ENCODE data around the gene ALG14.
"Not testable (repeated sequence)": the region's sequence is repeated elsewhere in the genome, so short reads cannot be mapped to it uniquely, and the experiment has no call there.

ALG14 gene, protein sequence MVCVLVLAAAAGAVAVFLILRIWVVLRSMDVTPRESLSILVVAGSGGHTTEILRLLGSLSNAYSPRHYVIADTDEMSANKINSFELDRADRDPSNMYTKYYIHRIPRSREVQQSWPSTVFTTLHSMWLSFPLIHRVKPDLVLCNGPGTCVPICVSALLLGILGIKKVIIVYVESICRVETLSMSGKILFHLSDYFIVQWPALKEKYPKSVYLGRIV
- total RNA-seq, result 0.97 to 2.9 reads per million in 2 donors

DNA sequence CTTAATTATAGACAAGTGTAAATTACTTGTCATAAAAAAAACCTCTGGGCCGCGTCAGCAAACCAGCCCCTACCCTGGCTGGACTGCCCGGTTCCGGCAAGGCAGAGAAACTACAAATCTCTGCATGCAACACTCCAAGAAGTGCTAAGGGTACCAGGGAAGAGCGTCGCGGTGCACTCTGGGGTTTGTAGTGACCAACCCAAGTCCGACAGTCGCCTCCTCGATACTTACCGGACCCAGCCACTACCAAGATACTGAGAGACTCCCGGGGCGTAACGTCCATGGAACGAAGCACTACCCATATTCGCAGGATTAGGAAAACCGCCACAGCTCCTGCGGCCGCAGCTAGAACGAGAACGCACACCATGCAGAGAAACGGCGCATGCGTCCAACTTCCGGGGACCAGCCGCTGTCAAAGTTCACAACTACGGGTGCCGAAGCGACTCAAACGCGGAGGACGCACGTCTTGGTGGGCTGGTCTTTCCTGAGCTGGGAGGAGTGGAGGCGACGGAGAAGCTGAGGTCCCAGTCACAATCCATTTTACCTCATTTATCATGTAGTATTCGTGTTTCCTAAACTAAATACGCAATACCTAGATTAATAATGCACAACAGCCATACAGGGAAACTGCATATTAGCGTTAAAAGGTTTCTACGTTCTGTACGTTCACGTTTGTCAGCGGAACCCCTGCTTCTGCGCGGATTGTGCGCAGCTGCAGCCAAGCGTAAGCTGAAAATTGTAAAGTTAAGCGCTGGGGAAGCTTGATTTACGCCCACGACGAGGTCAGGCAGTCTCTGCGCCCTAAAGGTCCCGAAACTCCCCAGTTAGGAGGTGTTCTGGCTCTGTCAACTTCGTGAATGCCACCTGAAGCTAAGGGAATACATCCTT lies at the start of gene ALG14:
Gene ALG14, minus strand, starts transcription at position 420 of the 888 bp plus-strand sequence. Its CDS starts 53 bp downstream, at position 367.
- DNase-seq, result peak; percentile 91

DNA sequence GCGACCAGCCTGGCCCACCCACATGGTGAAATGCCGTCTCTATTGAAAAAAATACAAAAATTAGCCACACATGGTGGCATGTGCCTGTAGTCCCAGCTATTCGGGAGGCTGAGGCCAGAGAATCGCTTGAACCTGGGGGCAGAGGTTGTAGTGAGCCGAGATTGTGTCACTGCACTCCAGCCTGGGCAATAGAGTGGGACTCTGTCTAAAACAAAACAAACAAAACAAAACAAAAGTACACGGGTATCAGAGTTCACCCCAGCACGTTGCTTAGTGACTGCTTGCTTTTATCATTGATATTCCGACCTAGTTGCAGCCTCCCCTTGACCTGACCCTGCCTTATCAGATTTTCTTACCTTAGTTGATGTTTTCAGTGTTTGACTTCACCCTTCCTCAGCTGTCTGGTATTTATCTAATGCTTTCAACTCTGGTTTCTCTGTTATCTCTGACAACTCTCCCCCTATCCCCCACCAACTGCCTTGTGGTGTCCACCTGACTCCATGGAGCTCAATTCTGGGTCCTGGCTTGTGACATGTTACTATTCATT lies 49.5 kb upstream of the ALG14 start:
- no peak for DNase-seq

DNA sequence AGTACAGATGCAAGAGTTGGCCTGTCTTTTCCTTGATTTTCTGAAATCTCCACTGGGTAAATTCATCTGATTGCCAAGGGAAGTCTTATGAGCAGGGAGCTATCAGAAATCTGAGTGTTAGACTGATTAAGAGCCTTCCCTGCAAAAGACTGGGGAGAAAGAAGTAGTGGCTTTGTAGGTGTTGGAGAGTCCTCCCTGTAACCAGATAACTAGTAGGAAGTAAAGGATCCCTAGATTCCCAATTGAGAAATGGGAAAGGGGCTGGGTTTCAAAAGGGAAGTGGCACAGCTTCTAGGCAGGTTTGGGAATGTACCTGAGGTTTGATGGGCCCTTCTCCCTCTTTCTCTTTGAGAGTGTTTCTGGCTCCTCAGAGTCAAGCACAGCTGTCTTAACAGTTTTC lies 46.5 kb upstream of the ALG14 start:
- no peak for DNase-seq

DNA sequence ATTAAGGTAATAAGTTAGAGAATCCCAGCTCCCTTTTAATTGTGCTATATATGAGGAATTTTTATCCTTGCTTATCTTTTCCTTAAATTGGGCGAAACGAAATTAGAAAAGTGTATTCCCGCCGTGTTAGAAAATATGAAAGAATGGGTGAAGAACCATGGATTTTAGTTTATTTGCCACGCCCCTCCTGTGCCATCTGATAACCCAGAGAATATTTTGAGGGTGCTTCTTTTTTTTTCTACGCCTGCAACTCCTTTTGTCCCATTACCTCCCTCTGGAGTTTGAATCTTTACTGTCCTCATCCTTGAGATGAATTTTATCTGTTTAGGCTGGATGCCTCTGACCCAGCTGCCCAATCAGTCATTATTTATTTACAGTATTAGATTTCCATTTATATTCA lies 46.0 kb upstream of the ALG14 start:
- DNase-seq, result no peak

DNA sequence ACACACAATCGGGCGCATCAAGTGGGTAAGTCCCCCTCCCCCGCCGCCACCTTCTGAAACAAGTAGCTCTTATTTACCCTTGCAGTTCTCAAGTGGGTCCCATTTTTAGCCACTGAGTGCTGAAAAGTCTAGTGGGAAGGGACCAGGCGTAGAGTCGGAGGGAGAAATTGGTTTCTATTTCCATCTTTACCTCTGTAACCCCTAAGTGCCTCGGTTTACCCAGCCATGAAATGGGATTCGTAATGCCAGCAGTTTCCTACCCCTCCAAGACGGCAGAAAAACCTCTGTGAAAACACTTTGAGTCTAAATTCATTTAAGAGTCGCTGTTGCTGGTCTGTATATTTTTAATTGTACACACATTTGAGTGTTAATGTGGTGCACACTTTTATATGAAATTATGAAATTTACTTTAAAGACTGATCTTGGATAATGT lies 45.3 kb upstream of the ALG14 start:
- DNase-seq, result peak; percentile 1

DNA sequence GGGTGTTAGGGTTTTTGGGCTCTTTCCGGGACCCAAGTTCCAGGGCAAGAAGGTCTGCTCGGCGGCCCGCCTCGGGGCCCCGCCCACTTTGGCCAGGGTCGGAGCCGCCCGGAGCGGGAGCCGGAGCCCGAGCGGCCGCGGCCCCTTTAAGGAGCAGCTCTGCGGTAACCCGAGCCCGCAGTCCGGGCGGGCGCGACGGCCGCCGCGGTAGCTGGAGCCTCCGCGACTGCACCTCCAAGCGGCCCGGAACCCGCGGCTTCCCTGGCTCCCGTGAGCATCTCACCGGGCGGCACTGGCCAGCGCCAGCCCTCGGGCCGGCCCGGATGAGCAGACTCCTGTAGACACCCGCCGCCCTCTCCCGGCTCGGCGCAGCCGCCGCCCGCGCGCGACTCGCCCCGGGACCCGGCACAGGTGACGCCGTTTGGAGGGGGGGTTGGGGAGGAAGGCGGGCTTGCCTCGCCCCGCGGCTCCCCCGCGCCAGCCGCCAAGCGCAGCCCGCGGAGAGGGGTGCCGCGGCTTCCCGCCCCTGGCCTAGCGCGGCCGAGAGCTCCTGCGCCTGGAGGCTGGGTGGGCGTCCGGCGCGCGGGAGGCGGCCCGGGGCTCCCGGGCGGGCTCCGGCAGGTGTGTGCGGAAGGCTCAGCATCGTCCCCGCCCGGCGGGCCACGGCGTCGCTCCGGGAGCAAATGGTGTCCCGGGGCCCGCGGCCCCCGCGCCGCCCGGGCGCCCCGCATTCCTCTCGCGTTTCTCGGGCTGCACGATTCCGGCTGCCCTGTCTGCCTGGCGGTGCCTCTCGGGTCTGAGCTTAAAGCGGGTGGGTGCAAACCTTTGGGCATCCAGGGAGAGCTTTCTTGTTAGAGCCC lies 44.7 kb upstream of the ALG14 start, which contains the start of gene TLCD4:
Gene TLCD4, plus strand, starts transcription at position 149 of the 860 bp plus-strand sequence. CDS start 26,547 bp downstream, outside the sequence.
- DNase-seq, result peak; percentile 20

- peak; percentile 33 for DNase-seq
These were observed 43.9 kb upstream of the ALG14 start for GRCh38 chr1:95116580-95117206.

DNA sequence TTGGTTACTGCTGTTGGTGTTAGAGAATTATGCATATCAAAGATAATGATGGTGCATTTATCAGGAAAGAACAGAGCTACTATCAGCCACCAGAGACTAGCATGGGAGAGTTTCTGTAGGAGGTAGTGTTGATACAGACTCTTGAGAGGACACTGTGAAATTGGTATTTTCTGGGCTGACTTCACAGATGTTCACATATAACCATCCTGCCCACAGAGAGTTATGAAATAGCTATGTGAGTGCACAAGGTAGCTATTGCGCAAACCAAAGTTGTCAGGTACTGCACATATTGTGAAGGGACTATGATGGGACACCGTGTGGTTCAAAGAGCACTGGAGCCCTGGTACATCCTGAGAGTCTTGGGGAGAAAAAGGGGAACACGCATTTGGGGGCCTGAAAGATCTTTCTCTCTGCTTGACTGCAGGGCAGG lies 43.0 kb upstream of the ALG14 start:
- DNase-seq, result no peak

GRCh38 chr1:95113684-95114083 lies 40.9 kb upstream of the ALG14 start:
- no peak for DNase-seq

- no peak for DNase-seq
These were observed 38.3 kb upstream of the ALG14 start for GRCh38 chr1:95111014-95111413.

GRCh38 chr1:95108792-95109191 lies 36.0 kb upstream of the ALG14 start:
- no peak for DNase-seq

GRCh38 chr1:95098196-95098595 lies 25.4 kb upstream of the ALG14 start:
- DNase-seq, result no peak

GRCh38 chr1:95097426-95097825 lies 24.7 kb upstream of the ALG14 start:
- no peak for DNase-seq

GRCh38 chr1:95096218-95096841 lies 23.6 kb upstream of the ALG14 start:
- DNase-seq, result no peak

DNA sequence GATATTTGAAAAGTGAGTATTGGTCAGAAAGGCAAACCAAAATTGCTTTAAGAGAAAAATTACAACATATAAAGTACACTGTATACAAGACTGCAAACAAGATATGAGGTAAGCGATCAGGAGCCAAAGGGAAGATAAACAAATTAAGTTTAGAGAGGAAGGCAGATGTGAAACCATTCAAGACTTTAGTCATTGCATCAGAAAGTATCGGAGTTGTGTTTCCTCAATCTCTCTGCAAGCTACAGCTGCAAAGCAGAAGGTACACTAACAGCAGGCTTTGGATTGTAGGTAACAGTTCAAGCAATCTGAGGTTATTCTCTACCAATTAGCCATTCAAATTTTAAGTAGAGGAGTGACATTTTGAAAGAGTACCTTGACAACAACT lies 23.1 kb upstream of the ALG14 start:
- no peak for DNase-seq

GRCh38 chr1:95094923-95095322 lies 22.2 kb upstream of the ALG14 start:
- DNase-seq, result no peak

GRCh38 chr1:95093296-95093695 lies 20.5 kb upstream of the ALG14 start:
- DNase-seq, result no peak

DNA sequence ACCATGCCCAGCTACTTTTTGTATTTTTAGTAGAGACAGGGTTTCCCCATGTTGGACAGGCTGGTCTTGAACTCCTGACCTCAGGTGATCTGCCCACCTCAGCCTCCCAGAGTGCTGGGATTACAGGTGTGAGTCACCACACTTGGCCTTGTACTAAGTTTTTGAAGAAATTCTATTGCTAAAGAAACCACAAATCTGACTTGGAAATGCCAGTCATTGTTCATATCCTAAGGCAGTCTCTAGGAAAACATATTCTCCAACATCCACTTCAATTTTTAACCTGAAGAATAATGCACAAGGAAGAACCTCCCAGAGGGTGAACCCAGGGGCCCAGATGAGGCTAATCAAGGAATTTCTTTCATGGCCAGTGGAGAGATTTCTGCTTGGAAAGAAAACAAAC lies 20.1 kb upstream of the ALG14 start:
- DNase-seq, result not testable (repeated sequence)

GRCh38 chr1:95091290-95091689 lies 18.5 kb upstream of the ALG14 start:
- not testable (repeated sequence) for DNase-seq

DNA sequence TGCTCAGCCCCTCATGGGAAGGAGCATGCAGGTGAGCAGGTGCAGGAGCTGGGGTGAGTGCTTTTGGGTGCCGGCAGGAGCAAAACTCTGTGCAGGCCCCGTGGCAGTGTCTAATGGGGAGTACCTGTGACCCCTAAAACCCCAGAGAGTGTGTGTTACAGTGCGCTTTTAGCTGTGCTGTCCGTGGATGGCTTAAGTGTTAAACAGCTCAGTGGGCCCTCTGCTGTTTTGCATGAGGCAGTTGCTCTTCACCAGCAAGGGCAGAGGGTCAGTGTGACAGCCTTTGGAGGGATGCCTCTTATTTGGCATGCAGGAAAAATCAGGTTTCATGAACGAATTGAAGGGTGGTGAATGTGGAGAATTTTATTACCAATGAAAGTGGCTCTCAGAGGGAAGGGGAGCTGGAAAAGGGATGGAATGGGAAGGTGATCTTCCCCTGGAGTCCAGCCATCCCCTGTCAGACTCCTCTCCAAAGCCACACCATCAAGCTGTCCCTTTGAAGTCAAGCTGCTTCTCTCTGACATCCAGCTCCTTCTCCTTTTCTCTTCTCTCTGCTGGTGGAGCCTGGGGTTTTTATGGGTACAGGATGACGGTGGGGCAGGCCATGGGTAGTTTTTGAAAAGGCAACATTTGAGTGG lies 17.0 kb upstream of the ALG14 start:
- no peak for DNase-seq

DNA sequence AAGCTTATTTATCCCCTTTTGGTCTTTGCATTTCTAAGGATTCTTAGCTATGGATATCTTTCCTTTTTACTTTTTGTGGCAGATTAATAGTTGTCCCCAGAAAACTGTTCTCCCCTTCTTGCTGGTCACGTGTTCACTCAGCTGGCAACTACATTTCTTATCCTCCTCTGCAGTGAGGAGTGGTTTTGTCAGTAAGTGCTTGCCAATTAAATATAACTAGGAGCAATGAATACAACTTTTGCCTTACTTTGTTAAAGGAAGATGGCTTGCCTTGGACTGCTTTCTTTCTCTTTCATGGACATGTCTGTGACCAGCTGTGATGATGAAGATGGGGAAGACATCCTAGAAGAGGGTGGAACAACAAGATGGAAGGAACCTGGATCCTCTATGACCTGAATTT lies 15.6 kb upstream of the ALG14 start:
- no peak for DNase-seq

All from T-helper 9 cell (primary cell).